Astrocyte (in vitro differentiated cells and primary cell): ENCODE data around the gene NOTCH2. TPM values are rescaled to one million over a fixed set of nuclear protein-coding genes. Genes with fewer than 3 reads are reported as not detected.

Source experiments
- DNase-seq: peaks from one replicate; pipeline ENCODE4 v3.0.0-alpha.2; 2010; ENCODE audit warnings: low read depth
- FAIRE-seq: peaks from 2 replicates; lab custom pipeline; 2011; peaks lifted over from hg19 to GRCh38; lab: Jason Lieb, UNC
- H2AFZ ChIP-seq: 2 replicates; pipeline ENCODE4 v1.6.0; 2012; ENCODE audit warnings: low read depth, low read length, inconsistent platforms
- H3K27ac ChIP-seq: 2 replicates; pipeline ENCODE4 v1.5.1; 2011; ENCODE audit warnings: low read depth, low read length, inconsistent platforms
- H3K27me3 ChIP-seq: 2 replicates; pipeline ENCODE4 v1.6.0; 2011; ENCODE audit warnings: low read length, inconsistent platforms; ENCODE audit not compliant: insufficient read depth
- H3K36me3 ChIP-seq: 2 replicates; pipeline ENCODE4 v1.5.1; 2011; ENCODE audit warnings: low read length, inconsistent platforms; ENCODE audit not compliant: insufficient read depth
- H3K4me1 ChIP-seq: 2 replicates; pipeline ENCODE4 v1.5.1; 2011; ENCODE audit warnings: low read length, inconsistent platforms; ENCODE audit not compliant: insufficient read depth
- H3K4me2 ChIP-seq: 2 replicates; pipeline ENCODE4 v1.6.0; 2012; ENCODE audit warnings: low read length, inconsistent platforms
- H3K4me3 ChIP-seq: 2 replicates; pipeline ENCODE4 v1.5.1; 2011; ENCODE audit warnings: low read depth, mild to moderate bottlenecking, low read length, inconsistent platforms; ENCODE audit not compliant: insufficient read depth
- H3K79me2 ChIP-seq: 2 replicates; pipeline ENCODE4 v1.6.0; 2012; ENCODE audit warnings: mild to moderate bottlenecking, low read length, inconsistent platforms; ENCODE audit not compliant: insufficient read depth
- H3K9ac ChIP-seq: 2 replicates; pipeline ENCODE4 v1.6.0; 2012; ENCODE audit warnings: mild to moderate bottlenecking, low read length, inconsistent platforms
- H3K9me3 ChIP-seq: 2 replicates; pipeline ENCODE4 v1.5.1; 2012; ENCODE audit warnings: low read depth, mild to moderate bottlenecking, low read length, inconsistent platforms; ENCODE audit not compliant: insufficient read depth
- H4K20me1 ChIP-seq: 2 replicates; pipeline ENCODE4 v1.6.0; 2012; ENCODE audit warnings: low read length, inconsistent platforms; ENCODE audit not compliant: insufficient read depth
- H3K27ac Mint-ChIP-seq: one replicate; pipeline ENCODE4 v1.8.0; 2021; ENCODE audit warnings: mild to moderate bottlenecking, mixed read lengths; ENCODE audit not compliant: unreplicated experiment
- H3K27me3 Mint-ChIP-seq: one replicate; pipeline ENCODE4 v1.8.0; 2021; ENCODE audit warnings: low read depth, mixed read lengths; ENCODE audit not compliant: unreplicated experiment
- H3K36me3 Mint-ChIP-seq: one replicate; pipeline ENCODE4 v1.8.0; 2021; ENCODE audit warnings: low read depth, mixed read lengths; ENCODE audit not compliant: unreplicated experiment
- H3K4me1 Mint-ChIP-seq: one replicate; pipeline ENCODE4 v1.8.0; 2021; ENCODE audit warnings: low read depth, mixed read lengths; ENCODE audit not compliant: unreplicated experiment
- H3K4me3 Mint-ChIP-seq: one replicate; pipeline ENCODE4 v1.8.0; 2021; ENCODE audit warnings: mild to moderate bottlenecking, moderate library complexity, mixed read lengths; ENCODE audit not compliant: unreplicated experiment
- H3K9me3 Mint-ChIP-seq: one replicate; pipeline ENCODE4 v1.8.0; 2021; ENCODE audit warnings: mild to moderate bottlenecking, mixed read lengths; ENCODE audit not compliant: unreplicated experiment
- CTCF ChIP-seq: IDR thresholded peaks from 2 replicates; pipeline ENCODE4 v1.5.1; 2011; ENCODE audit warnings: low read depth, mild to moderate bottlenecking, inconsistent platforms, low read length, moderate library complexity; ENCODE audit not compliant: insufficient read depth
- EZH2 ChIP-seq: IDR thresholded peaks from 2 replicates; pipeline ENCODE4 v1.6.1; 2012; ENCODE audit warnings: mild to moderate bottlenecking, low read length, inconsistent platforms; ENCODE audit not compliant: insufficient read depth
- total RNA-seq: library from RNA; stranded (reverse); gene quantifications from 2 replicates; pipeline ENCODE4 v1.2.1, GENCODE V29; 2021

Gene NOTCH2
- total RNA-seq, 1 donor from 2014 or later, result 194 TPM

- no peaks in the 10 kb centered on the region for H3K9me3 ChIP-seq
- no peak overlapping the region for H2AFZ ChIP-seq
- H3K27me3 Mint-ChIP-seq, result no peaks in the 10 kb centered on the region
- H3K4me1 Mint-ChIP-seq, result peaks cover 34% of the 10 kb centered on the region
- H3K36me3 ChIP-seq, result peaks cover 30% of the 10 kb centered on the region
- H3K9ac ChIP-seq, result no peak overlapping the region
- H3K4me1 ChIP-seq, result peaks cover 14% of the 10 kb centered on the region
- H3K27me3 ChIP-seq, result no peaks in the 10 kb centered on the region
- H3K27ac Mint-ChIP-seq, result no peak overlapping the region
- no peak overlapping the region for H3K27ac ChIP-seq
- H3K36me3 Mint-ChIP-seq, result peaks cover 43% of the 10 kb centered on the region
- TF ChIP-seq CTCF (no peak), EZH2 (no peak)
- FAIRE-seq, result no peak
- H3K9me3 Mint-ChIP-seq, result no peaks in the 10 kb centered on the region
- no peak overlapping the region for H3K4me3 ChIP-seq
- peaks cover 11% of the 10 kb centered on the region for H3K79me2 ChIP-seq
- no peak overlapping the region for H3K4me3 Mint-ChIP-seq
- no peak overlapping the region for H3K4me2 ChIP-seq
- DNase-seq, result no peak
- H4K20me1 ChIP-seq, result peaks cover 47% of the 10 kb centered on the region
These were observed 100.9 kb downstream of the NOTCH2 start for GRCh38 chr1:119968601-119969000.

- Mint-ChIP-seq H3K4me1 (peaks cover 34% of the 10 kb centered on the region), H3K9me3 (no peaks in the 10 kb centered on the region), H3K27me3 (no peaks in the 10 kb centered on the region), H3K36me3 (peaks cover 39% of the 10 kb centered on the region), H3K27ac (peak overlapping the region; percentile 47), H3K4me3 (no peak overlapping the region)
- no peak overlapping the region for H3K4me3 ChIP-seq
- peaks cover 43% of the 10 kb centered on the region for H4K20me1 ChIP-seq
- H3K9ac ChIP-seq, result no peak overlapping the region
- DNase-seq (no peak), FAIRE-seq (no peak)
- H3K27ac ChIP-seq, result no peak overlapping the region
- peaks cover 35% of the 10 kb centered on the region for H3K36me3 ChIP-seq
- peaks cover 11% of the 10 kb centered on the region for H3K79me2 ChIP-seq
- H3K9me3 ChIP-seq, result no peaks in the 10 kb centered on the region
- H3K27me3 ChIP-seq, result no peaks in the 10 kb centered on the region
- TF ChIP-seq EZH2 (no peak), CTCF (peak; percentile 69)
- H3K4me1 ChIP-seq, result peaks cover 14% of the 10 kb centered on the region
- no peak overlapping the region for H3K4me2 ChIP-seq
- H2AFZ ChIP-seq, result no peak overlapping the region
These were observed 101.4 kb downstream of the NOTCH2 start for GRCh38 chr1:119968068-119968492.

- Histone ChIP-seq H3K4me2 (peak overlapping the region; percentile 1), H3K36me3 (peaks cover 43% of the 10 kb centered on the region), H3K27ac (no peak overlapping the region), H3K9me3 (no peaks in the 10 kb centered on the region), H3K27me3 (no peaks in the 10 kb centered on the region), H3K9ac (no peak overlapping the region), H3K79me2 (peaks cover 9% of the 10 kb centered on the region), H3K4me3 (no peak overlapping the region), H2AFZ (no peak overlapping the region), H3K4me1 (peaks cover 14% of the 10 kb centered on the region), H4K20me1 (peaks cover 36% of the 10 kb centered on the region)
- FAIRE-seq, result no peak
- Mint-ChIP-seq H3K36me3 (peaks cover 45% of the 10 kb centered on the region), H3K27me3 (no peaks in the 10 kb centered on the region), H3K9me3 (no peaks in the 10 kb centered on the region), H3K27ac (no peak overlapping the region), H3K4me1 (peaks cover 31% of the 10 kb centered on the region), H3K4me3 (no peak overlapping the region)
- no peak for DNase-seq
- TF ChIP-seq EZH2 (no peak), CTCF (no peak)
These were observed 102.8 kb downstream of the NOTCH2 start for GRCh38 chr1:119966681-119967080.
